WTC11 (cell line): Measurements from ENCODE around the gene STK25.

ENCODE experiments used
- TF ChIP-seq, protein P1 (sequence below): fragments of 200-600 bp; IDR thresholded peaks from 2 replicates; pipeline ENCODE4 v1.8.0; 2022; ENCODE audit warnings: antibody characterized with exemption
- TF ChIP-seq, protein P2 (sequence below): sonication (generic); formaldehyde crosslinking; IDR thresholded peaks from 2 replicates; pipeline ENCODE4 v1.8.1; 2022; ENCODE audit warnings: mild to moderate bottlenecking, moderate library complexity, missing genetic modification reagents
- TF ChIP-seq, protein P3 (sequence below): sonication (generic); formaldehyde crosslinking; IDR thresholded peaks from 2 replicates; pipeline ENCODE4 v1.8.1; 2023; ENCODE audit warnings: mild to moderate bottlenecking, missing genetic modification reagents

DNA sequence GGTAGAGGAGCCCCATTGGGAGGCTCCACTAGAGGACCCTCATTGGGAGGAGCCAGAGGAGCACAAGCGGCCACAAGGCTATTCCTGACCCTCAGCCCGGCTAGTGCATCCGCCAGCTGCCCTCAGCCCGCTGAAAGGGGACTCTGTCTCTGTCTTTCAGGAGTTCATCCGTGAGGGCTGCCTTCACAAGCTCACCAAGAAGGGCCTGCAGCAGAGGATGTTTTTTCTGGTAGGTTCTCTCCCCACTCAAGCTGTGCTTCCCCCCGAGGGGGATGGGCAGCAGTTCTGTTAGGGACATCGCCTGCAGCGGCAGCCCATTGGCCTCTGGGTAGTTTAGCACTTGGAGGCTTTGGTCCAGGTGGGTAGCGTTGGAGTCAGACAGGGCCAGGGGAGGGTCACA is 25.1 kb downstream of the STK25 start:
- TF ChIP-seq, protein P1, sequence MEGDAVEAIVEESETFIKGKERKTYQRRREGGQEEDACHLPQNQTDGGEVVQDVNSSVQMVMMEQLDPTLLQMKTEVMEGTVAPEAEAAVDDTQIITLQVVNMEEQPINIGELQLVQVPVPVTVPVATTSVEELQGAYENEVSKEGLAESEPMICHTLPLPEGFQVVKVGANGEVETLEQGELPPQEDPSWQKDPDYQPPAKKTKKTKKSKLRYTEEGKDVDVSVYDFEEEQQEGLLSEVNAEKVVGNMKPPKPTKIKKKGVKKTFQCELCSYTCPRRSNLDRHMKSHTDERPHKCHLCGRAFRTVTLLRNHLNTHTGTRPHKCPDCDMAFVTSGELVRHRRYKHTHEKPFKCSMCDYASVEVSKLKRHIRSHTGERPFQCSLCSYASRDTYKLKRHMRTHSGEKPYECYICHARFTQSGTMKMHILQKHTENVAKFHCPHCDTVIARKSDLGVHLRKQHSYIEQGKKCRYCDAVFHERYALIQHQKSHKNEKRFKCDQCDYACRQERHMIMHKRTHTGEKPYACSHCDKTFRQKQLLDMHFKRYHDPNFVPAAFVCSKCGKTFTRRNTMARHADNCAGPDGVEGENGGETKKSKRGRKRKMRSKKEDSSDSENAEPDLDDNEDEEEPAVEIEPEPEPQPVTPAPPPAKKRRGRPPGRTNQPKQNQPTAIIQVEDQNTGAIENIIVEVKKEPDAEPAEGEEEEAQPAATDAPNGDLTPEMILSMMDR: no peak
- TF ChIP-seq, protein P2, sequence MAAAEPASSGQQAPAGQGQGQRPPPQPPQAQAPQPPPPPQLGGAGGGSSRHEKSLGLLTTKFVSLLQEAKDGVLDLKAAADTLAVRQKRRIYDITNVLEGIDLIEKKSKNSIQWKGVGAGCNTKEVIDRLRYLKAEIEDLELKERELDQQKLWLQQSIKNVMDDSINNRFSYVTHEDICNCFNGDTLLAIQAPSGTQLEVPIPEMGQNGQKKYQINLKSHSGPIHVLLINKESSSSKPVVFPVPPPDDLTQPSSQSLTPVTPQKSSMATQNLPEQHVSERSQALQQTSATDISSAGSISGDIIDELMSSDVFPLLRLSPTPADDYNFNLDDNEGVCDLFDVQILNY (CRISPR knock-in tag): no peak
- TF ChIP-seq, protein P3, sequence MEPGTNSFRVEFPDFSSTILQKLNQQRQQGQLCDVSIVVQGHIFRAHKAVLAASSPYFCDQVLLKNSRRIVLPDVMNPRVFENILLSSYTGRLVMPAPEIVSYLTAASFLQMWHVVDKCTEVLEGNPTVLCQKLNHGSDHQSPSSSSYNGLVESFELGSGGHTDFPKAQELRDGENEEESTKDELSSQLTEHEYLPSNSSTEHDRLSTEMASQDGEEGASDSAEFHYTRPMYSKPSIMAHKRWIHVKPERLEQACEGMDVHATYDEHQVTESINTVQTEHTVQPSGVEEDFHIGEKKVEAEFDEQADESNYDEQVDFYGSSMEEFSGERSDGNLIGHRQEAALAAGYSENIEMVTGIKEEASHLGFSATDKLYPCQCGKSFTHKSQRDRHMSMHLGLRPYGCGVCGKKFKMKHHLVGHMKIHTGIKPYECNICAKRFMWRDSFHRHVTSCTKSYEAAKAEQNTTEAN (CRISPR knock-in tag): no peak
